IPS-18c (cell line): ENCODE measurements around the gene EMC6.
A peak's percentile ranks its signal among the peaks of the same experiment; 100 is the strongest.

Experiments
- H3K4me3 ChIP-seq: 2 replicates; pipeline ENCODE4 v1.7.0; 2013; ENCODE audit warnings: low read depth, mild to moderate bottlenecking, low read length, moderate library complexity; ENCODE audit not compliant: insufficient read depth
- H3K9me3 ChIP-seq: one replicate; pipeline ENCODE4 v1.6.1; 2013; ENCODE audit warnings: mild to moderate bottlenecking, low read length, moderate library complexity; ENCODE audit not compliant: control insufficient read depth, insufficient read depth

EMC6 gene

GRCh38 chr17:3669548-3669947 is 936 bp downstream of the EMC6 start:
- no peaks in the 10 kb centered on the region for H3K9me3 ChIP-seq
- peak overlapping the region; percentile 94 for H3K4me3 ChIP-seq

GRCh38 chr17:3672571-3672970 is 4.0 kb downstream of the EMC6 start:
- Histone ChIP-seq H3K9me3 (no peaks in the 10 kb centered on the region), H3K4me3 (no peak overlapping the region)

DNA sequence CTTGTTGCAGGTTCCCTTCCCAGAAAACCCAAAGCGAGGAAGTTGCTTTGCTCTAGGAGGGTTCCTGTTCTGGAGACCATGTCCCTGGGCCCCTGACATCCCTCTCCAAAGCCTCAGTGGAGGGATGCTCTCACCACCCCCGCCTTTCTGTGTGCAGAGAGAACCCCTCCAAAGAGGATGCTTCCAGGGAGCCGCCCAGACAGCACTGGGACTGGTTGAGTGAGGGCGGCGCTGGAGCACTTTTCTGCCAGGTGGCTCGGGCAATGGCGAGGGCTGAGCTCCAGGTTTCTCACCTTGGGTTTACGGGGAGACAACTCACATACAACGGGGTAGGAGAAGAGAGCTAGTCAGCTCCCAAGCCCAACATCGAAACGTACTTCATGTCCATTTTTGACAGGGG is 7.3 kb downstream of the EMC6 start:
- H3K9me3 ChIP-seq = no peaks in the 10 kb centered on the region
- H3K4me3 ChIP-seq = no peak overlapping the region

GRCh38 chr17:3678095-3678820 is 9.6 kb downstream of the EMC6 start:
- H3K9me3 ChIP-seq = no peaks in the 10 kb centered on the region
- H3K4me3 ChIP-seq = no peak overlapping the region

- Histone ChIP-seq H3K4me3 (no peak overlapping the region), H3K9me3 (no peaks in the 10 kb centered on the region)
Observed at GRCh38 chr17:3678821-3679530, 10.4 kb downstream of the EMC6 start.

- no peak overlapping the region for H3K4me3 ChIP-seq
- H3K9me3 ChIP-seq = no peaks in the 10 kb centered on the region
Observed at GRCh38 chr17:3679531-3680126, 11.0 kb downstream of the EMC6 start.

GRCh38 chr17:3681057-3681456 is 12.4 kb downstream of the EMC6 start:
- H3K9me3 ChIP-seq = no peaks in the 10 kb centered on the region

GRCh38 chr17:3681565-3681964 is 13.0 kb downstream of the EMC6 start:
- H3K4me3 ChIP-seq = no peak overlapping the region
- no peaks in the 10 kb centered on the region for H3K9me3 ChIP-seq

More at GRCh38 chr17:3681057-3681456, 12.4 kb downstream of the EMC6 start:
- no peak overlapping the region for H3K4me3 ChIP-seq

GRCh38 chr17:3682033-3682432 is 13.4 kb downstream of the EMC6 start:
- H3K9me3 ChIP-seq = no peaks in the 10 kb centered on the region
- H3K4me3 ChIP-seq = no peak overlapping the region

- no peaks in the 10 kb centered on the region for H3K9me3 ChIP-seq
- no peak overlapping the region for H3K4me3 ChIP-seq
Observed at GRCh38 chr17:3683054-3683511, 14.5 kb downstream of the EMC6 start.

- H3K9me3 ChIP-seq = no peaks in the 10 kb centered on the region
Observed at GRCh38 chr17:3685174-3685573, 16.6 kb downstream of the EMC6 start.

GRCh38 chr17:3688027-3688553 is 19.5 kb downstream of the EMC6 start:
- Histone ChIP-seq H3K9me3 (no peaks in the 10 kb centered on the region), H3K4me3 (no peak overlapping the region)

More at GRCh38 chr17:3685174-3685573, 16.6 kb downstream of the EMC6 start:
- no peak overlapping the region for H3K4me3 ChIP-seq

GRCh38 chr17:3688852-3689261 is 20.2 kb downstream of the EMC6 start:
- no peak overlapping the region for H3K4me3 ChIP-seq
- H3K9me3 ChIP-seq = no peaks in the 10 kb centered on the region

DNA sequence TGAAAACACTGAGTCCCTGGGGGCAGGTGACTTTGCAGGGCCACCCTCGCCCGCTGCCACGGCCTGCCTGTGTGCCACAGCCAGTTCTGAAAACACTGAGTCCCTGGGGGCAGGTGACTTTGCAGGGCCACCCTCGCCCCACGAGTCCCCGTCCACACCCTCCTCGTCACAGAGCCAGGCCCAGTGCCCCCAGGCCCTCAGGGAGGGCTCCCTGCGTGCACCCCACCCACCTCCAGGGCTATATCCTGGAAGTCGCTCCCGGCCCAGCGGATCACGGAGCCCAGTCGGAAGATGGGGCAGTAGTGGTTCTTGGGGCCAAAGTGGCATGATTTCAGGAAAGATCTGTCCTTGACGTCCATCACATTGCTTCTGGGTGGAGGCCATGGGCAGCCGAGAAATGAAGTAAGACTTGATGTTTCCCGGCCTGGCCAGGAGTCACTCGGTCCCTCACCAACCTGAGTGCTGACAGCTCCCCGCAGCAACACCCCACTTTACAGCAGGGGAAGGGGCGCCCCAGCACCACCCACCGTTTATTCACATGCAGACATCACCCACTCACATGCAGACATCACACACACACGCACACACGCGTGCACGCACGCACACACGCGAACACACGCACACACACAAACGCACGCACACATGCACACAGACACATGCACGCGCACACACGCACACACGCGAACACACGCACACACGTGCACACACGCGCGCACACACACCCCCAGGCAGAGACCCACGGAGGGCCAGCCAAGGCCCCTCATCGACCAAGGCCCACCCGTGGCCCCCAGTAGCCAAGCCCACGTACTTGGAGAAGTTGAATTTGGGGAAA is 20.9 kb downstream of the EMC6 start:
- H3K4me3 ChIP-seq = no peak overlapping the region
- no peaks in the 10 kb centered on the region for H3K9me3 ChIP-seq

GRCh38 chr17:3690094-3690715 is 21.6 kb downstream of the EMC6 start:
- no peaks in the 10 kb centered on the region for H3K9me3 ChIP-seq
- no peak overlapping the region for H3K4me3 ChIP-seq

DNA sequence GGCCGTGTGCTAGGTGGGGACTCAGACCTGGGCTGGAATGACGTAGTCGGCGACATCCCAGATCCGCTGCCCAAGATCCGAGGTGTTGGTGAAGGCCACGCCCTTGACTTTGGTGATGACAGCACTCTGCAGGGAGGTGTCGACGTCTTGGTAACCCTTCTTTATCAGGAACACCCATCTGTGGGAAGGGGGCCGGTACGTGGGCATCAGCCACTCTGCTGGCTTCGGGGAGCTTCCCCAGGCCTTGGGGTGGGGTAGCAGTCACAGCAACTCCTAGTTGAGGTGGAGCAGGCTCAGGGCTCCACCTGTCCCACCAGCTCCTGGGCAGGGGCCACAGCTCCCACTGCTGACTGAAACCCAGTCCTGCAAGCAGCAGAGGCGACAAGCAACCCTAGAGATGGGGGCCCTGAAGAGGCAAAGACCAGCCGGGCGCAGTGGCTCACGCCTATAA is 23.0 kb downstream of the EMC6 start:
- H3K4me3 ChIP-seq = no peak overlapping the region
- peaks cover under 1% of the 10 kb centered on the region for H3K9me3 ChIP-seq

- no peak overlapping the region for H3K4me3 ChIP-seq
Observed at GRCh38 chr17:3692346-3692745, 23.7 kb downstream of the EMC6 start.

More at GRCh38 chr17:3692346-3692745, 23.7 kb downstream of the EMC6 start:
- H3K9me3 ChIP-seq = peaks cover 2% of the 10 kb centered on the region
